GM18870 (cell line): ENCODE results near the gene TENT4A.
"Not testable (repeated sequence)": the region's sequence is repeated elsewhere in the genome, so short reads cannot be mapped to it uniquely, and the experiment has no call there.

Experiments used
- ATAC-seq: cut with Tn5 transposase; IDR thresholded peaks from one replicate; pipeline ENCODE4 v1.9.1; 2021; ENCODE audit warnings: moderate library complexity; ENCODE audit not compliant: unreplicated experiment

The TENT4A gene

GRCh38 chr5:6767481-6768063 lies 54.3 kb downstream of the TENT4A start:
- ATAC-seq = no peak

DNA sequence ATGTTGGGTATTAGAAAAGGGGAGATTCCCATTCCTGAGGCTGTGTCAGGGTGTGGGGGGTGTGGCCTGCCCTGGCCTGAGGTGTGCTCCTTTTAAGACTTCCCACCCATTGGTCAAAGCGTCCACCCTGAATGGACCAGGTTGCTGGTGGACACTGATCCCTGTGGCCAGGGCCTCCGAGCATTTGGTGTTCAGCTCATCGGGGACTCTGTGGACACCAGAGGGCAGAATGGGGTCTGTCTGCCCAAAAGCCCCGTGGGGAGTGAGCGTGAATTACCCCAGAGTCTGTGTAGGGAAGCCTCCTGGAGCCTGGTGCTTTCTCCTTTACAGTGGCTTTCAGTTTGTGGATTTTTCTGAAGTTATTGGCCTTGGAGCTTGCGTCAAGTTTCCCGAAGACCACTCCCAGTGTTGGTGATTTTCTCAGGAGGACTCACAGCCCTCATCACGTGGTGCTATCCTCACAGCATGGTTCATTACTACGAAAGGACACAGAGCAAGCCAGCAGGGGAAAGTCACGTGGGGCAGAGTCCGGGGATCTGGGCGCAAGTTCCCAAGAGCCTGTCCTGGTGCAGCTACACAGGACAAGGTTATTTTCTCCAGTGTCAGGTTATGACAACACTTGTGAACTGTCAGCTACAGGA lies 55.5 kb downstream of the TENT4A start:
- ATAC-seq = no peak

GRCh38 chr5:6770826-6771607 lies 57.8 kb downstream of the TENT4A start:
- no peak for ATAC-seq

DNA sequence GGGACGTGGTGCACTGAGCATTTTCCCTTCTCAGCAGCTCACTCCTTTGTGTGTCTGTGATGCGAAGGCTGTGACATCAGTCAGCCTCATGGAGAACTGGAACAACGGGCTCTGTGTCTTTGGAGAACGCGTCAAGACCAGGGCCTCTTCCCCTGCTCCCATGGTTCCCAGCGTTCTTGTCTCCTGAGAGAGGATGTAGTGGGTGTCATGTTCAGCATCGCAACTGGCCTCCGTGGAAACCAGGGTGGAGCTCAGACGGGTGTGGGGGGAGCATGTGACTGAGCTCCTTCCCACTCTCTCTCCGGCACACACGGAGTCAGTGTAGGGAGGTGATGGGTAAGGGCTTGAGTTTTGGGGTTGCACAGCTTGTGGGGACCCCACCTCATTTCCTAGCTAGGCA lies 59.7 kb downstream of the TENT4A start:
- no peak for ATAC-seq

DNA sequence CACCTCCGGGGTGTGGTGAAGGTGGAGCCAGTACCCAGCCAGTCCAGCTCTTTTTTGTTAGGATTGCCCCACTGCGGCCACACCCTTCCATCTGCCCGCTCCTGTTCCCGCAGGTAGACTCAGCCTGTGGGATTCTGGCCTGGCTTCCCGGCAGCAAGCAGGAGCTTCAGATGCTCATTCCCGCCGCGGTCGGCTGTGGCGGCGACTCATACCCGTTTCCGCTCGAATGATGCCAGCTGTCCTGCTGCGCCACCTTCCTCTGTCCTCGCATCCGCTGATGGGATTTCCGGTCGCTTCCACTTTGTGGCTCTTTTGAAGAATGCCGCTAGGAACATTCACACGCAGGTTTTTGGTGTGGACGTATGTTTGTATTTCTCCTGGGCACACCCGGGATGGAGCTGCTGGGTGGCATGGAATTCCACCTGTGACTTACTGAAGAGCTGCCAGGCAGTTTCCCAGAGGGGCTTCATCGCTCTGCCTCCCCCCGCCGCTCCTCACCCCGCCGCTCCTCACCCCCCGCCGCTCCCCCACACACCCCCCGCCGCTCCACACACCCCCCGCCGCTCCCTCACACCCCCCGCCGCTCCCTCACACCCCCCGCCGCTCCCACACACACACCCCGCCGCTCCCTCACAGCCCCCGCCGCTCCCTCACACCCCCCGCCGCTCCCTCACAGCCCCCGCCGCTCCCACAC lies 60.3 kb downstream of the TENT4A start:
- ATAC-seq = no peak

DNA sequence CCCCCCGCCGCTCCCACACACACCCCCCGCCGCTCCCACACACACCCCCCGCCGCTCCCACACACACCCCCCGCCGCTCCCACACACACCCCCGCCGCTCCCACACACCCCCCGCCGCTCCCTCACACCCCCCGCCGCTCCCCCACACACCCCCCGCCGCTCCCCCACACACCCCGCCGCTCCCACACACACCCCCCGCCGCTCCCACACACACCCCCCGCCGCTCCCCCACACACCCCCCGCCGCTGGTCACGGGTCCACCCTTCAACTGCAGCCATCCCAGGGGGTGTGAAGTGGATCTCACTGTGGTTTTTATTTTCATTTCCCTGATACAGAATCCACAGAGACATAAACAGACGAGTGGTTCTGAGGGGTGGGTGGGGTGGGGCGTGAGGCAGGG lies 61.0 kb downstream of the TENT4A start:
- ATAC-seq = not testable (repeated sequence)

DNA sequence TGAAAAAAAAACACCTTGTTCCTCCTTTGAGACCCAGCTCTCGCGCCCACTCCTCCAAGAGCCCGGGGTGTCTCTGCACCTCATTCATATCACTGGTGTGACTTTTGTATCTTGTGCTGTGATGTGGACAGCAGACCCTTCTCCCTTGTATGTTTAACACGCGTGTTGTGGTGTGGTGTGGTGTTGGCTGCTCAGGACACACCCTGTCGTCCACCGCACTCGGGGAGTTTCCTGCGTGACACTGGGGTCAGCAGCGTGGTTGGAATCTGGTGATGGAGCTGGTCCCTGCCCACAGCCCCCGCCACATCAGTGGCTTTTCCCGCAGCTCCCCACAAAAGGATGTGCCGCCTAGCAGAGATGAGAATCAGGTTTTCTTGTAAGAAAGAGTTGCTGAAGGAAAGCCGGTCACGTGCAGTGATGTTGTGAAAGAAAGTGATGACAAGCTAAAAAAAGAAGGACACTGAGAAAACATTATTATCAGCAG lies 61.5 kb downstream of the TENT4A start:
- ATAC-seq = no peak

DNA sequence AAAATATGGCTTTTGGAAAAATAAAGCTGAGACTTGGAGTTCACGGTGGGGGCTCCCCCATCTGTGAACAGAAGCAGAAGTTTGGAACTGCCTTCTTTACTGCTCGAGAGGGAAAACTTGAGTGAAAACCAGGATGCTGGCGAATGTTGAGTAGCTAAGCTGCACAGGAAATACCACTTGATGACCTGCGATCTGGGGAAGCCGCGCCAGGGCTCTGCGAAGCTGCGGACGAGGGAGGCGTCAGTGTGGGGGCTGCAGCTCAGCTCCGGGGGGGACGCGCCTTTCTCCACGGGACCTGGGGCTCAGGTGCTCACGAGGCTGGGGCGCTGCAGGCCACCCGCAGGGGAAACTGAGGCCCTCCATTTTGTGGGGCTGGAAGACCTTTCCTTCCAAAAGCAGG lies 62.3 kb downstream of the TENT4A start:
- ATAC-seq = no peak

- peak; percentile 82 for ATAC-seq
These were observed 67.7 kb downstream of the TENT4A start for GRCh38 chr5:6780802-6781391.

DNA sequence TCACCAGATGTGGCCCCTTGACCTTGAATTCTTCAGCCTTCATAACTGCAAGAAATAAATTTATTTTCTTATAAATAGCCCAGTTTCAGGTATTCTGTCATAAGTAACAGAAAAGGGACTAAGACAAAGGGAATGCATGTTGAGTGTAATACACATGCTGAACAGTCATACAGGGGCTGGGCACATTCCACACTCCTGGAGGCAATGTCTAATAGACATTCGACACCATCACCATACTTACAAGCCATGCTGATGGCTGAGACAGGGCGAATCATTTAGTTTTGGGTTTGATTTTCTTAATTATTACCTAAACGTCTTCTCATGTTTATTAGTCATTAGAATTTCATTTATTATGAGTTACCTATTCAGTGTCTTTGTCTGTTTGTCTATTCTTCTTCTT lies 68.5 kb downstream of the TENT4A start:
- ATAC-seq = no peak

- no peak for ATAC-seq
These were observed 70.6 kb downstream of the TENT4A start for GRCh38 chr5:6783787-6784186.

GRCh38 chr5:6784481-6784880 lies 71.2 kb downstream of the TENT4A start:
- no peak for ATAC-seq

DNA sequence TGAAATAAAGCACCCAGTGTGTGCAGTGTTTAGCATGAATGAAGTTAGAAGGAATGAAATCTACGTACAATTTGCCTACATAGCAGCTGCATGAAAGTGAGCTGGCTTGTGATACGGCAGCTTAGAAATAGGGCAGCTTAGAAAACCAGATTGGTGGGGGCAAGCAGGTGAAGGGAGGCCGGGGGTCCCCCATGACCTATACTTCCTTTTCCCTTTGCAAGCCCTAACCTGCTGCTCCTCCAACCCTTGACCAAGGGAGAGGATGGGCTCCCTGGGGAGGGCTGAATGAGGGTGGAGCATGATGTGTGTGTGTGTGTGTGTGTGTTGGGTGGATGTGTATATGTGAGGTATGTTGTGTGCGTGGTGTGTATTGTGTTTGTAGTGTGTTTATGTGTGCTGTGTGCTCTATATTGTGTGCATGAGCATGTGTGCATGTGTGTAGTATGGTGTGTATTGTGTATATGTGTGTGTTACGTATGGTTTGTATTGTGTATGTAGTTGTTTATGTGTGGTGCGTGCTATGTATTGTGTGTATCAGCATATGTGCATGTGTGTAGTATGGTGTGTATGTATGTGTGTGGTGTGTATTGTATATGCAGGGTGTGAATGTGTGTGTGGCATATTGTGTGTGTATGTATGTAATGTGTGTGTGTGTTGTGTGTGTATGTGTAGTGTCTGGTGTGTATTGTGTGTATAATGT lies 72.1 kb downstream of the TENT4A start:
- ATAC-seq = no peak

DNA sequence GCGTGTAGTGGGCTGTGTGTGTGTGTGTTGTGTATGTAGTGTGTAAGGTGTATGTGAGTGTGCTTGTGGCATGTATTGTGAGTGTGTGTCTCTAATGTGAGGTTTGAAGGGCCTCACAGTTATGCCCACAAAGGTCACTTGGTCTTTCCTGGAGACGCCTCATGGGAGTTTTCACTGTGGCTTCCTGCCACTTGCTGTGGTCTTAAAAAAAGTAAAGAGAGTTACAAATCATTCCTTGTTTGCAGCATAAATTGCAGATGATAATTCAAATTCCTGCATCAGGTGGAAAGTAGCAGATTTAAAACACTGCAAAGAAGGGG lies 72.6 kb downstream of the TENT4A start:
- no peak for ATAC-seq

GRCh38 chr5:6786786-6787495 lies 73.7 kb downstream of the TENT4A start:
- ATAC-seq = no peak

GRCh38 chr5:6787941-6788340 lies 74.7 kb downstream of the TENT4A start:
- no peak for ATAC-seq

DNA sequence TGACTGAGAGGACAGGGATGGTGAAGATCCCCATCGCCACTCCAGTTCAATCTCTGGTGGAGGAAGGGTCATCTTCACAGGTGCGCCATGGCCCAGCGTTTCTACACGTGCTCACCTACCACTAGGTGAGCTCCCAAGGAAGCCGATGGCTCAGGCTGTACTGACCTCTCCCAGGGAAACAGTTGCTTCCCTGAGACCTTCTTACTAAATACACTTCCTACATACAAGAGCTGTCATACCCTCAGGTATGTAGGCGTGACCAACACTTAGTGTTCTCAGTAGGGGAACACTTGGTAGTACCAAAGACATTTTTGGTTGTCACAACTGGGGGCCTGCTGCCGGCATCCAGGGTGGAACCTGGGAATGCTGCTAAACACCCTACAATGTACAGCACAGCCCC lies 75.2 kb downstream of the TENT4A start:
- no peak for ATAC-seq

- no peak for ATAC-seq
These were observed 75.9 kb downstream of the TENT4A start for GRCh38 chr5:6788956-6789649.

DNA sequence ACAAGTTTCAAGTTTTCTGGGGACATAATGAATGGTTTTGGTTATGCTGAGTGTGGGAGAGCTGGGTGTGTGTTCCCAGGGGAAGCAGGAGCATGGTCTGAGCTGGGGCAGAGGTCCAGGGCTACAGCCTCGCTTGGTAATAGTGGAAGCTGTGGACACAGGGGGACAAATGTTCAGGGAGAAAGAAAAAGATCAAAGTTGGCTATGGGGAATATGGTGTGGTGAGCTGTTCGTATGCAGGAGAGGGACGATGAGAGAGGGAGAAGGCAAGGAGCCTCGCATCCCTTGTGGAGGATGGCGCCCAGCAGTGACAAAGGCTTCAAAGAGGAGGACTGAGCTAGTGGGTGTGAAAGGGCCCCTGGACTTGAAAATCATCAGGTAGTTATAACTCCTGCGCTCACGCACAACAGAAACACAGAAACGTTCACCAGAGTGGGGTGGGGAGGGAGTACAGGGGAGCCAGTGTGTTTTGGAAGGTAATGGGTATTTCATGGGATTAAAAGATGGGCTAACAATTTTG lies 77.2 kb downstream of the TENT4A start:
- ATAC-seq = no peak
